ENCODE data around the gene ACTR3.

GRCh38 chr2:113878743-113879142 is 11.1 kb upstream of the ACTR3 start:
- TF ChIP-seq CTCF (IDR thresholded peaks at IDR 0.05) (no peak), POLR2A (IDR thresholded peaks at IDR 0.05; ENCODE audit: low read depth) (no peak), POLR2AphosphoS5 (IDR thresholded peaks at IDR 0.05) (no peak)
